ENCODE results near the gene ALCAM.

Gene ALCAM

GRCh38 chr3:105614288-105615030 lies 247.8 kb downstream of the ALCAM start:
- Histone ChIP-seq H3K36me3 (ENCODE audit: control insufficient read depth in 2 of 2, insufficient read depth in 1 of 2, low read length in 2 of 2) (no peaks in the 10 kb centered on the region), H3K9me3 (ENCODE audit: control insufficient read depth, insufficient read depth, low read depth, low read length) (no peaks in the 10 kb centered on the region), H3K4me3 (ENCODE audit: low read depth, low read length) (no peak overlapping the region), H3K4me1 (ENCODE audit: control insufficient read depth, insufficient read depth, low read length) (no peaks in the 10 kb centered on the region), H3K27ac (ENCODE audit: extremely low read depth, low read depth, low read length) (no peak overlapping the region)
- TF ChIP-seq ZNF18 (tag by site-specific recombination; IDR thresholded peaks at IDR 0.05): no peak
- no peak for TF ChIP-seq PRDM10 (tag by site-specific recombination; IDR thresholded peaks at IDR 0.05)
- TF ChIP-seq ZNF366 (tag by site-specific recombination; conservative IDR thresholded peaks at IDR 0.05): no peak
- no peak for TF ChIP-seq ZNF214 (tag by site-specific recombination; IDR thresholded peaks at IDR 0.05; ENCODE audit: borderline replicate concordance)
- TF ChIP-seq ZBTB8A (tag by site-specific recombination; IDR thresholded peaks at IDR 0.05): no peak
- no peak for TF ChIP-seq BCL11A (tag by site-specific recombination; IDR thresholded peaks at IDR 0.05; ENCODE audit: low read depth)
- no peak for TF ChIP-seq MEIS1 (CRISPR knock-in tag; IDR thresholded peaks at IDR 0.05; ENCODE audit: borderline replicate concordance)
- no peak for TF ChIP-seq CTCF (tag by site-specific recombination; IDR thresholded peaks at IDR 0.05)
- TF ChIP-seq ZSCAN18 (tag by site-specific recombination; IDR thresholded peaks at IDR 0.05): no peak
- TF ChIP-seq ZBTB44 (tag by site-specific recombination; IDR thresholded peaks at IDR 0.05): no peak
- no peak for TF ChIP-seq ZNF521 (tag by site-specific recombination; IDR thresholded peaks at IDR 0.05)
- TF ChIP-seq ZNF704 (tag by site-specific recombination; IDR thresholded peaks at IDR 0.05): no peak
- TF ChIP-seq ZNF664 (tag by site-specific recombination; IDR thresholded peaks at IDR 0.05): no peak
- TF ChIP-seq ZNF341 (tag by site-specific recombination; IDR thresholded peaks at IDR 0.05; ENCODE audit: low read depth): no peak
- TF ChIP-seq ZNF488 (tag by site-specific recombination; IDR thresholded peaks at IDR 0.05): no peak
- CTCF ChIA-PET: no interaction called here
- POLR2A ChIA-PET: no interaction called here

Data from HEK293 (cell line).